ENCODE data around the gene GASK1A. TPM values are rescaled to one million over a fixed set of nuclear protein-coding genes. Genes with fewer than 3 reads are reported as not detected.

GASK1A gene
- total RNA-seq, 1 donor from 2014 or later, result not detected

DNA sequence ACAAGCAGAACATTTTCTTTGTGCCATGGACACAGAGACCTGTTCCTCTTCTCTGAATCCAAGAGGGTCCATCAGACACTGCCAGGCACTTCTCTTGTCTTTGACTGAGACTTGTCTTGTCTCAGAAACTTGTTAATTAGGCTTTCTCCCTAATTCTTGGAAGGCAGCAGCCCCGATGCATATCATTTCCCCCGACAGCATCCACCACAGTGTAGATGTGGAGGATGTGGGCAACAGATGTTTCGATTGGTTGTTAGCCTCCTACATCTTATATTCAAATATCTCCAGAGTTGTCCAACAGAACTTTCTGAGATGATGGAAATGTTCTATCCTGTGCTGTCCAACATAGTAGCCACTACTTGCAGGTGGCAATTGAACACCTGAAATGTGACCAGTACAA lies 15.5 kb downstream of the GASK1A start:
- H3K27ac Mint-ChIP-seq, result no peak overlapping the region
- no peaks in the 10 kb centered on the region for H3K36me3 Mint-ChIP-seq (ENCODE audit: low read depth)
- no peak for DNase-seq
- intact Hi-C loops (cut with micrococcal nuclease), result no loop called here
- peaks cover 2% of the 10 kb centered on the region for H3K4me1 Mint-ChIP-seq
- no peaks in the 10 kb centered on the region for H3K9me3 Mint-ChIP-seq
- no peaks in the 10 kb centered on the region for H3K27me3 Mint-ChIP-seq
- no peak overlapping the region for H3K4me3 Mint-ChIP-seq

DNA sequence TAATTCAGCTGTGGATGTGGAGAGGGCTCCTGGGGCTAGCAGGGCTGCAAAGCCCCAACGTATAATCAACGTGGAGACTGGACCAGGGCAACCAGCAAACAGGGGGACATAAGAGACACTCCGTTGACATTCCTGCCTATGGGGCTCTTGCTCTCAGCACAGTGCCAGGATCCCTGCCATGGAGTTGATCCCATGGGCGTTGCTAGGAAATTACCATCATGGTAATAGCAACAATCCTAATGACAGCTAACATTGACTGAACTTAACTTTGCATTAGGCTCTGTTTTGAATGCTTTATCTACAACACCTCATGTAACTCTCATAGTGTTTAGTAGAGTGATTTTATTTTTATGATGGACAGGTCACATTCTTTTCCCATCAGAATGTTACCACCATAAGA lies 16.9 kb downstream of the GASK1A start:
- Mint-ChIP-seq H3K27ac (no peak overlapping the region), H3K4me3 (no peak overlapping the region), H3K36me3 (ENCODE audit: low read depth) (no peaks in the 10 kb centered on the region), H3K27me3 (peaks cover 3% of the 10 kb centered on the region), H3K4me1 (peaks cover 2% of the 10 kb centered on the region), H3K9me3 (no peaks in the 10 kb centered on the region)
- DNase-seq, result no peak
- intact Hi-C loops (cut with micrococcal nuclease), result no loop called here

DNA sequence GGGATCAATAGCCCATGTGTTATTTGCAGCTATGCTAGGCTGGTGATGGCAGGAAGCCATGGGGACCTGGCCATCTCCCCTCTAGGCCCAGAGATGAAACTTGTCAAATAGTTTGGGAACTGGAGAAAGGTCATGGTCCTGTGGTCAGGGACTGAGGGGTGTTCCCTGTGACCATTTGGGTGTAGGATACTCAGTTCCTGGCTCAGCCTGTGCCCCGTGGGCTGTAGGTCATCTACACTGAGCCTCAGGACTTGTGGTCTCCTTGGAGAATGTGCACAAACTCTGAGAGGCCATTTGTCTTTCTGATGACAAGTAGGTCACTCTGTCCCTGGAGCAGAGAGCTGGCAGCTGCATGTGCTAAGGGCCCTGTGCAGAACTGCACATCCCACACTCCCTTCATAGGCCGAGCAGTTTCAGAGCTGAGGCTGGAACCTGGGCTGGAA lies 17.5 kb downstream of the GASK1A start:
- intact Hi-C loops (cut with micrococcal nuclease), result no loop called here

DNA sequence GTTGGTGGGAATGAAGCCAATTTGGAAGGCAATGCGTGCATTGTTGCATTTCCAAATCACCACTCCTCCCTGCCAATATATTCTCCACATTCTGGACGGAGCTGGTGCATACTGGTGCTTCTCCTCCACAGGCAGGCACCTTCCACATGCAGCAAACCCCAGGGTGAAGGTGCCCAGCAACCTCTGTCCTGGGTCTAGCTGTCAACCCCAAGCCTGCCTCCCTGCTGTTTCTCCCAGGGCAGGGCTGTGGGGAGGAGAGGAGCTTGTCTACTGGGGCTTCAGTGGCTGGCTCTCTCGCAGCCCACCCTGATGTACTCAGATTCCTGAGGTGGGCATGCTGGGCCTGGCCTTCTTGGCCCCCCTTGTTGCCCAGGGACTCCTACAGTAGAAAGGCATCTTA lies 20.1 kb downstream of the GASK1A start:
- Mint-ChIP-seq H3K4me3 (no peak overlapping the region), H3K27me3 (peaks cover 3% of the 10 kb centered on the region), H3K4me1 (no peaks in the 10 kb centered on the region), H3K9me3 (no peaks in the 10 kb centered on the region), H3K36me3 (ENCODE audit: low read depth) (no peaks in the 10 kb centered on the region), H3K27ac (no peak overlapping the region)
- intact Hi-C loops (cut with micrococcal nuclease), result no loop called here
- DNase-seq, result no peak

More for the DNA sequence above, 17.5 kb downstream of the GASK1A start:
- no peak for DNase-seq
- H3K4me1 Mint-ChIP-seq, result peaks cover 2% of the 10 kb centered on the region
- no peak overlapping the region for H3K4me3 Mint-ChIP-seq
- H3K27me3 Mint-ChIP-seq, result peaks cover 3% of the 10 kb centered on the region
- no peaks in the 10 kb centered on the region for H3K9me3 Mint-ChIP-seq
- no peaks in the 10 kb centered on the region for H3K36me3 Mint-ChIP-seq (ENCODE audit: low read depth)
- no peak overlapping the region for H3K27ac Mint-ChIP-seq

DNA sequence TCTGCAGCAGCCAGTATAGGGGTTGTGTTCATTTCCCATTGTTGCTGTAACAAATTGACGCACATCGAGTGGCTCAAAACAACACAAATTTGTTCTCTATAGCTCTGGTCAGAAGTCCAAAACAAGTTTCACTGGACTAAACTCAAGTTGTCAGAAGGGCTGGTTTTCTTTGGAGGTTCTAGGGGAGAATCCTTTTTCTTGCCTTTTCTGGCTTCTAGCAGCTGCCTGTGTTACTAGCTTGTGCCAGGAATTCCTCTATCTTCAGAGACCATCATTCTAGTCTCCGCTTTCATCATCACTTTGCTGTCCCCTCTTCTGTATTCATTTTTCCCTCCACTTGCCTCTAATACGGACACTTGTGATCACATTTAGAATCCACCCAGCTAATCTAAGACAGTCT lies 20.5 kb downstream of the GASK1A start:
- Mint-ChIP-seq H3K4me3 (no peak overlapping the region), H3K9me3 (no peaks in the 10 kb centered on the region), H3K27ac (no peak overlapping the region), H3K27me3 (peaks cover 3% of the 10 kb centered on the region), H3K4me1 (no peaks in the 10 kb centered on the region), H3K36me3 (ENCODE audit: low read depth) (no peaks in the 10 kb centered on the region)
- intact Hi-C loops (cut with micrococcal nuclease), result no loop called here
- DNase-seq, result no peak

DNA sequence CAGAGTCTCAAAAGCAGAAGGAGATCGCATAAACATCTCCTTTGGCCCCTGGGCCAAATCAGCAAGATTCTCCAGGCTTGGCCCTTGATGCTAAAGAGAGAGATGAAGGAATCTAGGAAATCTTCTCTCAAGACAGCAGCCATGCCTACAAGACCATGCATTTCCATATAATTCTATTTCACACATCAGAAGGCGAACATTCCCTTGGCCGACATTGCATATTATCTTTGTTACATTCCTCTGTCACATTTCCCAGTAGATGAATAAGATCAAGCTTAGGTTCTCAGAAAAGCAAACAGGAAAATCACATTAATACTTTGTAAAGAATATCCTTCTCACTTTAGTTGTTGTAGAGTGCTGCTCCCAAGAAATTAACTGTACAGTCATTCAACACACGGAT lies 21.3 kb downstream of the GASK1A start:
- Mint-ChIP-seq H3K36me3 (ENCODE audit: low read depth) (no peaks in the 10 kb centered on the region), H3K27ac (no peak overlapping the region), H3K4me1 (no peaks in the 10 kb centered on the region), H3K27me3 (peaks cover 3% of the 10 kb centered on the region), H3K9me3 (no peaks in the 10 kb centered on the region), H3K4me3 (no peak overlapping the region)
- intact Hi-C loops (cut with micrococcal nuclease), result no loop called here
- no peak for DNase-seq

DNA sequence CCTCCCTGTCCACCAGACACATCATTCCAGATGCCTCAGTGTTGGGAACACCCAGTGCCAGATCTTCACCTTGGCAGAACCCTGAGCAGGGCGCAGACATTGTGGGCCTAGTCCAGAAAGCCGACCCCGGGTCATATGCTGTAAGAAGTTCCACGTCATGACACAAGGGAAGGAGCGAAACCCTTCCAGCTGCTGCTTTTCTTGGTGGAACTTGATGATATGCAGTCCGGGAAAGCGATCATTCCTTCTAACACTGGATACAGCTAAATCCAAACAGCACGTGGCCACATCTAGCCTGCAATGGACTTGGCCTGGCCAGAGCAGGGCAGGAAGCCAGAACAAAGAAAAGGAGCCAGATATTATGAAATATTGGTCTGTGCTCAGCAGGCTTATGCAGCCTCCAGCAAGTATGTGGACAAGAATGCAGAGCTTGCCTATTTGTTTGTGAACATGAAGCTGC lies 22.0 kb downstream of the GASK1A start:
- no peaks in the 10 kb centered on the region for H3K36me3 Mint-ChIP-seq (ENCODE audit: low read depth)
- no peaks in the 10 kb centered on the region for H3K4me1 Mint-ChIP-seq
- DNase-seq, result no peak
- H3K27ac Mint-ChIP-seq, result no peak overlapping the region
- intact Hi-C loops (cut with micrococcal nuclease), result no loop called here
- H3K9me3 Mint-ChIP-seq, result no peaks in the 10 kb centered on the region
- no peak overlapping the region for H3K4me3 Mint-ChIP-seq
- H3K27me3 Mint-ChIP-seq, result peaks cover 3% of the 10 kb centered on the region

DNA sequence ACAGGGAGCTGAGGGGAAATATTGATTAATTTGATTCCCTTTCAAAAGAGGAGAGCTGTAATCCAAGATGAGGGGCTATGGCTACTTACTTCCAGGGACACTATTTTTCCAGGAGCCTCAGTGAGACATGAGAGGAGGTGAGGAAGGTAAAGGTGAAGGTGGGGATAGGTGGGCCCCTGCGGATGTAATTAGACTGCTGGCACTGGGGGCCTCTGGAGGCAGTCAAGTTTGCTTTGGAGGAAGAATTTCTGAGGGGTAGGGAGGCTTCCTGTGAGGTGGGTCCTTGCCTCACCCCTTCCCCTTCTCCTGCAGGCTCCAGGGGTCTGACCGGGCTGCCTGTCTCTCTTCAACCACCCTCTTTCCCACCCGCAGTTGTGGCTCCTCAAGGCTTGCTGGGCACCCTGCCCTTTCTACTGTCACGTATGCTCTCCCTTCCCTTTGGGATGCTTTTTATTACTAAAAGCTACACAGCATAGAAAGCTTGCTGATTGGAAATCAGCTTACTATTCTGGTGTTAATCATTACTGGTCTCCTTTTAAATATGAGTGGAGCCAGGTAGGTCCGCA lies 22.5 kb downstream of the GASK1A start:
- Mint-ChIP-seq H3K9me3 (no peaks in the 10 kb centered on the region), H3K36me3 (ENCODE audit: low read depth) (no peaks in the 10 kb centered on the region), H3K27me3 (peaks cover 3% of the 10 kb centered on the region), H3K4me1 (no peaks in the 10 kb centered on the region), H3K4me3 (no peak overlapping the region), H3K27ac (no peak overlapping the region)
- no peak for DNase-seq
- intact Hi-C loops (cut with micrococcal nuclease), result no loop called here

DNA sequence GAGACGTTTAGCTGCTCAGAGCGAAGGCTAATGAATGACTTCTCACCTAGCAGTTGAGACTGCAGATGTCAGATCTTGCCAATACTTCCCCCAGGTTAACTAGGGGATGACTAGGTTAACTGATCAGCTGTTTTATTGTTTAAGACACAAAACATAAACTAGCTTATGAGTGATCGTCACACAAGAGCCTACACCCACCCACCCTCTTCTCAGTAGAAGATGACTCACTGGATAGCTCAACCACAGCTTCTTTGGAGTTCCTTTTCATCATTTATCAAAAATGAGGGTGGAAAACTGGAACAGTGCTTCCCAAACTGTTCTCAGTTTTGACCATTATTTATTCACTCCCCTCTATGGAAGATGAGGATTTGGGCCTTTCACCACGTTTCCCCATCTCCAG lies 25.2 kb downstream of the GASK1A start:
- intact Hi-C loops (cut with micrococcal nuclease), result no loop called here
- Mint-ChIP-seq H3K4me3 (no peak overlapping the region), H3K36me3 (ENCODE audit: low read depth) (no peaks in the 10 kb centered on the region), H3K9me3 (no peaks in the 10 kb centered on the region), H3K27ac (no peak overlapping the region), H3K27me3 (peaks cover 3% of the 10 kb centered on the region), H3K4me1 (no peaks in the 10 kb centered on the region)
- DNase-seq, result no peak

DNA sequence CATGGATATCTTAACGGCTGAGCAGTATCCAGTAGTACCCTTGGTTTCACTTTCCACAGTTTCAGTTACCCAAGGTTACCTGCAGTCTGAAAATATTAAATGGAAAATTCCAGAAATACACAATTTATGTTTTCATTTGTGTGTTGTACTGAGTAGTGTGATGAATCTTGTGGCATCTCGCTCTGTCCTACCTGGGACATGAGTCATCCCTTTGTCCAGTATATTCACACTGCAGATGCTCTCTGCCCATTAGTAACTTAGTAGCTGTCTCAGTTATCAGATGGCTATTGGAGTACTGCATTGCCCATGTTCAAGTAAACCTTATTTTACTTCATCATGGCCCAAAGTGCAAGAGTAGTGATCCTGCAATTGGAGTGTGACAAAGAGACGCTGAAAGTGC lies 26.1 kb downstream of the GASK1A start:
- Mint-ChIP-seq H3K4me3 (no peak overlapping the region), H3K27ac (no peak overlapping the region), H3K4me1 (no peaks in the 10 kb centered on the region), H3K36me3 (ENCODE audit: low read depth) (no peaks in the 10 kb centered on the region), H3K9me3 (no peaks in the 10 kb centered on the region), H3K27me3 (peaks cover 3% of the 10 kb centered on the region)
- intact Hi-C loops (cut with micrococcal nuclease), result no loop called here
- no peak for DNase-seq

DNA sequence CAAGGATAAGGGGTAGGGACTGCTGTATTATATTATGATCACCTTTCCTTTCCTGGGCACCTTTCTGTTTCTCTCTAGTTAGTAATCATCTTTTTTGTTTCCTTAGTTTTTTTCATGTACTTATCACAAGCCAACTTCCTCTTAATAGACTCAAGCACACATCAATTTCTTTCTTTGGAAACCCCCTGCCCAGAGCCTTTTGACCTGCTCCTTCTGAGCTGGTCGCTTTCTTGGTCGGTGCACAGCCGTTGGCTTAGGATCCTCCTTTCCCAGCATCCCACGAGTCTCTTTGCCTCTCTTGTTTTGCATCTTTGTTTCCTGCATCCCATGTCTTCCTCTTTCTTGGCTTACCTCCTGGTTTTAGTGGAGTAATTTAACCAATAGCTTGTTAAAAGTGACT lies 26.9 kb downstream of the GASK1A start:
- no peaks in the 10 kb centered on the region for H3K36me3 Mint-ChIP-seq (ENCODE audit: low read depth)
- H3K9me3 Mint-ChIP-seq, result no peaks in the 10 kb centered on the region
- H3K27me3 Mint-ChIP-seq, result no peaks in the 10 kb centered on the region
- H3K4me1 Mint-ChIP-seq, result no peaks in the 10 kb centered on the region
- DNase-seq, result no peak
- intact Hi-C loops (cut with micrococcal nuclease), result no loop called here
- no peak overlapping the region for H3K27ac Mint-ChIP-seq
- H3K4me3 Mint-ChIP-seq, result no peak overlapping the region

DNA sequence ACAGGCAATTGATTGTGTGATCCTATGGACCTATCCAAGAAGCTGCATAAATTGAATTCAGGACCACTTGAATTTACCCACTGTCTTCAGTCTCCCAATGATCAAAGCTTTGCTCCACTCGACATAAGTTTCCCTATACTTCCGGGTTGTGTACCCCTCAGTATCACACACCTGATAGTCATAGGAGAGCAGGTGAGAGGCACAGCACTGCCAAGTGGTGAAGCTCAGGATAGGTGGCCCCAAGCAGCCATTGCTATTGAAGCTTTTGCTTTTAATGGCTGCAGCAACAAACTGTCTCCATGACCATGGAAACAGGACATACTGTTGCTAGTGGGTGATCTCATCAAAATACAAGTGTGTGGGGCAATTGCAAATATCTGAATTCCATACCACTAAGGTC lies 27.7 kb downstream of the GASK1A start:
- DNase-seq, result no peak
- Mint-ChIP-seq H3K36me3 (ENCODE audit: low read depth) (no peaks in the 10 kb centered on the region), H3K27ac (no peak overlapping the region), H3K27me3 (no peaks in the 10 kb centered on the region), H3K4me1 (no peaks in the 10 kb centered on the region), H3K9me3 (no peaks in the 10 kb centered on the region), H3K4me3 (no peak overlapping the region)
- intact Hi-C loops (cut with micrococcal nuclease), result no loop called here

DNA sequence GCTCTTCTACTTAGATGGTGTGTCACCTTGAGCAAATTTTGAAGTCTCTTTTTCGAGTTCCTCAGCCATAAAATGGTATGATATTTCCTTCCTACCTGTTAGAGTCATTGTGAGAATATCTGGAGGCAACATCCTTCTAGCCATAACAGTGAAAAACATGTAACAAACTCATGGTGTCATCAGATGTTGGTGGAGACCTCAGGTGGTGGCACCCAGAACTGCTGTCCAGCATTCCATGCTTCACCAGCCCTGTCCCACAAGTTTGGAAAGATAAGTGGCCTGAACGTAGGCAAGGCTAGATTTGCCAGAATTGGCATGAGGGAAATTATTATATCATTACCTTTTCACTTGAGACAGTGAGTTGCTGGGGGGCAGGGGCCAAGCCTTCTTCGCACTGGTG lies 30.4 kb downstream of the GASK1A start:
- Mint-ChIP-seq H3K27ac (no peak overlapping the region), H3K4me1 (no peaks in the 10 kb centered on the region), H3K36me3 (ENCODE audit: low read depth) (no peaks in the 10 kb centered on the region), H3K4me3 (no peak overlapping the region), H3K9me3 (no peaks in the 10 kb centered on the region), H3K27me3 (no peaks in the 10 kb centered on the region)
- intact Hi-C loops (cut with micrococcal nuclease), result no loop called here
- DNase-seq, result no peak

DNA sequence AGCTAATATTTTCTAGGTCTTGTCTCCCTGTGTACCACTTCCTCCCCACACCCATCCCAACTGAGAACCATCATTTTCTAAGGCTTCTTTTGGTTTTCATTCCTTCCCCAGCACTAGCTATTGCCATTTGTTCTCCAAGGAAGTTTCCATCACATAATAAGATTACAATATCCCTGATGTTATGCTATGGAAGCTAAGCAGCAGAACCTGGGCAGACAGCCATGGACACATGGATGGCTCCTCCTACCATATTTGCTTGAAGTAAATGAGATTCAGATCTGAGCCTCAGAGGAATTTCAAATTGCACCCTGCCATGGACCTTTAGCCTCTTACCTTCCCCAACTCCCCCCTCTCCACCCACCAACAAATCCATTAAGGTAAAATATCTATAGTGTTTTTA lies 31.5 kb downstream of the GASK1A start:
- Mint-ChIP-seq H3K9me3 (no peaks in the 10 kb centered on the region), H3K4me3 (no peak overlapping the region), H3K27ac (no peak overlapping the region), H3K36me3 (ENCODE audit: low read depth) (no peaks in the 10 kb centered on the region), H3K27me3 (no peaks in the 10 kb centered on the region), H3K4me1 (no peaks in the 10 kb centered on the region)
- DNase-seq, result no peak
- intact Hi-C loops (cut with micrococcal nuclease), result no loop called here

DNA sequence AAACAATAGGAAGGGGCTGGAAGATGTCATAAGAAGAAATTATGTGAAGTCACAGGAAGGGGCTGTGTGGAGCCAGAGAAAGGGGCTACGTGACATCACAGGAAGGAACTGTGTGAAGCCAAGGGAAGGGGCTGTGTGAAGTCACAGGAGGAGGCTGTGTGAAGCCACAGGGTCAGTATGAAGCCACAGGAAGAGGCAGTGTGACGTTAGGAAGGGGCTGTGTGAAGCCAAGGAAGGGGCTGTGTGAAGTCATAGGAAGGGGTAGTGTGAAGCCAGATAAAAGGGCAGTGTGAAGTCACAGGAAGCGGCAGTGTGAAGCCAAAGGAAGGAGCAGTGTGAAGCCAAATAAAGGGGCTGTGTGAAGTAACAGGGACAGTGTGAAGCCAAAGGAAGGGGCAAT lies 32.5 kb downstream of the GASK1A start:
- intact Hi-C loops (cut with micrococcal nuclease), result no loop called here

More for the DNA sequence above, 32.5 kb downstream of the GASK1A start:
- Mint-ChIP-seq H3K4me1 (no peaks in the 10 kb centered on the region), H3K27me3 (no peaks in the 10 kb centered on the region), H3K4me3 (no peak overlapping the region), H3K9me3 (no peaks in the 10 kb centered on the region), H3K27ac (no peak overlapping the region), H3K36me3 (ENCODE audit: low read depth) (no peaks in the 10 kb centered on the region)
- no peak for DNase-seq

Measured in activated CD4-positive, alpha-beta T cell treated with anti-CD3 and anti-CD28 coated beads, Interleukin-2, amount 10 ng/mL, durations not matched to agents 24 days and 14 days (primary cell).